ENCODE measurements around the gene STX3. TPM values are rescaled to one million over a fixed set of nuclear protein-coding genes. Genes with fewer than 3 reads are reported as not detected.
"Not testable (repeated sequence)": the region's sequence is repeated elsewhere in the genome, so short reads cannot be mapped to it uniquely, and the experiment has no call there.

STX3 gene
- total RNA-seq, 2 donors from 2014 or later: 20.8 to 58.5 TPM

DNA sequence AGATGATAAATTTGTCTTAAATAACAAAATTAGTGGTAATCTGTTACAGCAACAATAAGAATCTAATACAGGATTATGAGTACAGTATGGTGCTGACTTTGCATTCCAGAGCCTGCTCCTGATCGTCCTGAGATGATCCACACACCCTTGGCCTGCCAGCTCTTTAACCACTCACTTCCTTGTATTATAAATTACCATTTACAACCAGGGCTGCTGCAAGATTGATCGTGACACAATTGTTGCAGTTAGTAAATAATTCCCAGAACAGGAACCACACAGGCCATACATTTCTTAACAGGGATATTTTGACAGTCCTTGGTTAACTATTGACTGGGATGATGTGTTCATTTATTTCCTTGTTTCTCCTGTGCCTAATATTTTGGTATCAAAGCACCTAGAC, 94.0 kb downstream of the STX3 start:
- H3K36me3 ChIP-seq: no peaks in the 10 kb centered on the region
- 14% methylated on average over 2 of the region's 2 CpGs for WGBS
- H3K27me3 ChIP-seq (replicated peaks; ENCODE audit: insufficient read depth): no peaks in the 10 kb centered on the region
- H3K9me3 ChIP-seq: no peaks in the 10 kb centered on the region
- no peaks in the 10 kb centered on the region for H3K4me1 ChIP-seq (replicated peaks)
- no peak overlapping the region for H3K27ac ChIP-seq
- no peak overlapping the region for H3K4me3 ChIP-seq
- intact Hi-C loops (cut with DNase I): no loop called here
- no peak for DNase-seq (ENCODE audit: low spot score)
- TF ChIP-seq, protein P1, sequence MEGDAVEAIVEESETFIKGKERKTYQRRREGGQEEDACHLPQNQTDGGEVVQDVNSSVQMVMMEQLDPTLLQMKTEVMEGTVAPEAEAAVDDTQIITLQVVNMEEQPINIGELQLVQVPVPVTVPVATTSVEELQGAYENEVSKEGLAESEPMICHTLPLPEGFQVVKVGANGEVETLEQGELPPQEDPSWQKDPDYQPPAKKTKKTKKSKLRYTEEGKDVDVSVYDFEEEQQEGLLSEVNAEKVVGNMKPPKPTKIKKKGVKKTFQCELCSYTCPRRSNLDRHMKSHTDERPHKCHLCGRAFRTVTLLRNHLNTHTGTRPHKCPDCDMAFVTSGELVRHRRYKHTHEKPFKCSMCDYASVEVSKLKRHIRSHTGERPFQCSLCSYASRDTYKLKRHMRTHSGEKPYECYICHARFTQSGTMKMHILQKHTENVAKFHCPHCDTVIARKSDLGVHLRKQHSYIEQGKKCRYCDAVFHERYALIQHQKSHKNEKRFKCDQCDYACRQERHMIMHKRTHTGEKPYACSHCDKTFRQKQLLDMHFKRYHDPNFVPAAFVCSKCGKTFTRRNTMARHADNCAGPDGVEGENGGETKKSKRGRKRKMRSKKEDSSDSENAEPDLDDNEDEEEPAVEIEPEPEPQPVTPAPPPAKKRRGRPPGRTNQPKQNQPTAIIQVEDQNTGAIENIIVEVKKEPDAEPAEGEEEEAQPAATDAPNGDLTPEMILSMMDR (IDR thresholded peaks at IDR 0.05): no peak
- TF ChIP-seq POLR2AphosphoS5 (IDR thresholded peaks at IDR 0.05) (no peak), POLR2A (IDR thresholded peaks at IDR 0.05) (no peak)

DNA sequence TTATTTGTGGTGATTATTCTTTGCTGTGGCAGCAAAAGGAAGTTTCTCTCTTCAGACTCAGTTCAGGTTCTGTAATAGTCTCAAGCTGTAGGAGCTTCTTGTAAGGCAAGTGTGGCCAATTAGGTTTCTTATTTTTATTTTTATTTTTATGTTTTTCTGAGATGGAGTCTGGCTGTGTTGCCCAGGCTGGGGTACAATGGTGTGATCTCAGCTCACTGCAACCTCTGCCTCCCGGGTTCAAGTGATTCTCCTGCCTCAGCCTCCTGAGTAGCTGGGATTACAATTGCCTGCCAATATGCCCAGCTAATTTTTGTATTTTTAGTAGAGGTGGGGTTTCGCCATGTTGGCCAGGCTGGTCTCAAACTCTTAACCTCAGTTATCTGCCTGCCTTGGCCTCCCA, 94.4 kb downstream of the STX3 start:
- 93% methylated on average over 2 of the region's 2 CpGs for WGBS
- DNase-seq (ENCODE audit: low spot score); intact Hi-C loops (cut with DNase I); H3K9me3 ChIP-seq; H3K4me1 ChIP-seq (replicated peaks); H3K27ac ChIP-seq; H3K27me3 ChIP-seq (replicated peaks; ENCODE audit: insufficient read depth); H3K36me3 ChIP-seq; H3K4me3 ChIP-seq: not testable (repeated sequence)

DNA sequence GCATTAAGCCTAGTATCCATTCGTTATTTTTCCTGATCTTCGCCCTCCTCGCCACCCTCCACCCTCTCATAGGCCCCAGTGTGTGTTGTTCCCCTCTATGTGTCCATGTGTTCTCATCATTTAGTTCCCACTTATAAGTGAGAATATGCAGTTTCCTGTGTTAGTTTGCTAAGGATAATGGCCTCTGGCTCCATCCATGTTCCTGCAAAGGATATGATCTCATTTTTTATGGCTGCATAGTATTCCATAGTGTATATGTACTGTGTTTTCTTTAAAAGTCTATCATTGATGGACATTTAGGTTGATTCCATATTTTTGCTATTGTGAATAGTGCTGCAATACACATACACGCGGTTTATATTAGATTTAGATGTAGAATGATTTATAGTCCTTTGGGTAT, 96.2 kb downstream of the STX3 start:
- H3K4me1 ChIP-seq (replicated peaks); H3K36me3 ChIP-seq; DNase-seq (ENCODE audit: low spot score); H3K27ac ChIP-seq; H3K27me3 ChIP-seq (replicated peaks; ENCODE audit: insufficient read depth); H3K9me3 ChIP-seq; H3K4me3 ChIP-seq: not testable (repeated sequence)
- 93% methylated on average over 5 of the region's 5 CpGs for WGBS
- intact Hi-C loops (cut with DNase I): loop anchor here (10.0 kb wide), 1 partner anchor 63 kb away; no protein-coding TSS in a partner anchor

DNA sequence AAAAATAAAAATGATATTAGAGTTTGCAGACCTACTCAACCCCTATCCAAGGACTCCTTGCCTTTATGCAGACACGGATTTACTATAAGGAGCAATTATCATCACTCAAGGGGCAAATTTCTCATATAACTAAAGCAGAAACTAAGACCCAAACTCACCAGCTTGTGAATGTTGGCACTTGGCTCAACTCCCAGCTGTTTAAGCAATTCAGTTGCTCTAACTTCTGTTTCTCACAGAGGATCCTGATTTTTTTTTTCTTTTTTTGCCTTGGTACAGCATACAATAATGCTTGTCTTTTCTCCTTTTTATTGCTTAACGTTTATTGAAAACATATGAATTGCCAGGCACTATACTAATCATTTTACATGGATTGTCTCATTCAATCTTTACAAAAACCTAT, 99.7 kb downstream of the STX3 start:
- Histone ChIP-seq H3K9me3 (no peaks in the 10 kb centered on the region), H3K36me3 (no peaks in the 10 kb centered on the region), H3K4me1 (replicated peaks) (no peaks in the 10 kb centered on the region), H3K4me3 (no peak overlapping the region), H3K27me3 (replicated peaks; ENCODE audit: insufficient read depth) (no peaks in the 10 kb centered on the region), H3K27ac (no peak overlapping the region)
- no peak for DNase-seq (ENCODE audit: low spot score)
- intact Hi-C loops (cut with DNase I): loop anchor here (10.0 kb wide), 1 partner anchor 60 kb away; no protein-coding TSS in a partner anchor
- WGBS: 47% methylated on average over 2 of the region's 2 CpGs
- TF ChIP-seq, protein P1 (IDR thresholded peaks at IDR 0.05): no peak
- TF ChIP-seq POLR2A (IDR thresholded peaks at IDR 0.05): no peak
- no peak for TF ChIP-seq POLR2AphosphoS5 (IDR thresholded peaks at IDR 0.05)

Other genes starting within 250 kb of the STX3 start
- gene OR4D9, start 243.8 kb upstream of the STX3 start, total RNA-seq: not detected
- gene OSBP, start 139.6 kb upstream of the STX3 start, total RNA-seq: 10 to 100 TPM; 46.1 to 49.0 TPM
- gene PATL1, start 86.3 kb upstream of the STX3 start, total RNA-seq: 10 to 100 TPM; 10.3 to 26.2 TPM
- gene OR10V1, start 41.5 kb upstream of the STX3 start, total RNA-seq: not detected
- 10 to 100 TPM; 38.3 to 97.6 TPM for gene MRPL16, start 55.4 kb downstream of the STX3 start, total RNA-seq
- not detected for gene CBLIF, start 90.1 kb downstream of the STX3 start, total RNA-seq
- gene TCN1, start 111.1 kb downstream of the STX3 start, total RNA-seq: 1 to 10 TPM; 1.0 to 8.1 TPM
- not detected for gene OOSP3, start 123.4 kb downstream of the STX3 start, total RNA-seq
- not detected for gene OOSP1, start 183.1 kb downstream of the STX3 start, total RNA-seq
- gene OOSP4A, start 208.7 kb downstream of the STX3 start, total RNA-seq: not detected

Data from prostate gland (tissue), 2 donors.